ENCODE data around the gene HOATZ. TPM values are rescaled to one million over a fixed set of nuclear protein-coding genes. Genes with fewer than 3 reads are reported as not detected.
A peak's percentile ranks its signal among the peaks of the same experiment; 100 is the strongest.

Gene HOATZ
- total RNA-seq, 4 donors from 2014 or later = not detected

DNA sequence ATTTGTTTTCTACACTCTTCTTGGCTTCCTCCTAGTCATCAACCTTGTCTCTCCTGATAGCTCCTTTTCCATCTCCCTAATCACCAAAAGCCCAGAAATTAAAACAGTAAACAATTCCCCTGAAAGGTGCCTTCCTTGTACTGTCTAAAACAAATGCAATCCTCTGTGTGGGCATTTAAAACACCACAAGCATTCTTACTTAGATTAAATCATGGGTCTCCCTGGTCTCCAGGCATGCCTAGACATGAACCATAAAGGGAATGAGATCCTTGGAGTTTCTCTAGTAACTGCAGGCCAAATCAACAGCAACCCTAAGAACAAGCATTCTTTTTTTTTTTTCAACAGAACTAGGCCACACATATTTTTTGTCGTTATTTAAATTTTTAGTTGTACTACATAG lies 4.3 kb upstream of the HOATZ start:
- Histone ChIP-seq H3K4me1 (peaks cover 0 to 21% (median 10%) of the 10 kb centered on the region in 3 donors), H3K27ac (no peak overlapping the region), H3K9me3 (no peaks in the 10 kb centered on the region), H3K4me3 (no peak overlapping the region), H3K36me3 (no peaks in the 10 kb centered on the region), H3K27me3 (peaks cover 42% of the 10 kb centered on the region)
- 100% methylated on average over 1 of the region's 1 CpG for WGBS, 2 donors (ENCODE audit: low coverage in 1 of 2)
- ATAC-seq = no peak
- TF ChIP-seq EP300 (IDR thresholded peaks at IDR 0.05) (no peak), POLR2A (IDR thresholded peaks at IDR 0.05) (no peak), POLR2AphosphoS5 (IDR thresholded peaks at IDR 0.05) (no peak)
- TF ChIP-seq, protein P1, sequence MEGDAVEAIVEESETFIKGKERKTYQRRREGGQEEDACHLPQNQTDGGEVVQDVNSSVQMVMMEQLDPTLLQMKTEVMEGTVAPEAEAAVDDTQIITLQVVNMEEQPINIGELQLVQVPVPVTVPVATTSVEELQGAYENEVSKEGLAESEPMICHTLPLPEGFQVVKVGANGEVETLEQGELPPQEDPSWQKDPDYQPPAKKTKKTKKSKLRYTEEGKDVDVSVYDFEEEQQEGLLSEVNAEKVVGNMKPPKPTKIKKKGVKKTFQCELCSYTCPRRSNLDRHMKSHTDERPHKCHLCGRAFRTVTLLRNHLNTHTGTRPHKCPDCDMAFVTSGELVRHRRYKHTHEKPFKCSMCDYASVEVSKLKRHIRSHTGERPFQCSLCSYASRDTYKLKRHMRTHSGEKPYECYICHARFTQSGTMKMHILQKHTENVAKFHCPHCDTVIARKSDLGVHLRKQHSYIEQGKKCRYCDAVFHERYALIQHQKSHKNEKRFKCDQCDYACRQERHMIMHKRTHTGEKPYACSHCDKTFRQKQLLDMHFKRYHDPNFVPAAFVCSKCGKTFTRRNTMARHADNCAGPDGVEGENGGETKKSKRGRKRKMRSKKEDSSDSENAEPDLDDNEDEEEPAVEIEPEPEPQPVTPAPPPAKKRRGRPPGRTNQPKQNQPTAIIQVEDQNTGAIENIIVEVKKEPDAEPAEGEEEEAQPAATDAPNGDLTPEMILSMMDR (IDR thresholded peaks at IDR 0.05) = no peak

DNA sequence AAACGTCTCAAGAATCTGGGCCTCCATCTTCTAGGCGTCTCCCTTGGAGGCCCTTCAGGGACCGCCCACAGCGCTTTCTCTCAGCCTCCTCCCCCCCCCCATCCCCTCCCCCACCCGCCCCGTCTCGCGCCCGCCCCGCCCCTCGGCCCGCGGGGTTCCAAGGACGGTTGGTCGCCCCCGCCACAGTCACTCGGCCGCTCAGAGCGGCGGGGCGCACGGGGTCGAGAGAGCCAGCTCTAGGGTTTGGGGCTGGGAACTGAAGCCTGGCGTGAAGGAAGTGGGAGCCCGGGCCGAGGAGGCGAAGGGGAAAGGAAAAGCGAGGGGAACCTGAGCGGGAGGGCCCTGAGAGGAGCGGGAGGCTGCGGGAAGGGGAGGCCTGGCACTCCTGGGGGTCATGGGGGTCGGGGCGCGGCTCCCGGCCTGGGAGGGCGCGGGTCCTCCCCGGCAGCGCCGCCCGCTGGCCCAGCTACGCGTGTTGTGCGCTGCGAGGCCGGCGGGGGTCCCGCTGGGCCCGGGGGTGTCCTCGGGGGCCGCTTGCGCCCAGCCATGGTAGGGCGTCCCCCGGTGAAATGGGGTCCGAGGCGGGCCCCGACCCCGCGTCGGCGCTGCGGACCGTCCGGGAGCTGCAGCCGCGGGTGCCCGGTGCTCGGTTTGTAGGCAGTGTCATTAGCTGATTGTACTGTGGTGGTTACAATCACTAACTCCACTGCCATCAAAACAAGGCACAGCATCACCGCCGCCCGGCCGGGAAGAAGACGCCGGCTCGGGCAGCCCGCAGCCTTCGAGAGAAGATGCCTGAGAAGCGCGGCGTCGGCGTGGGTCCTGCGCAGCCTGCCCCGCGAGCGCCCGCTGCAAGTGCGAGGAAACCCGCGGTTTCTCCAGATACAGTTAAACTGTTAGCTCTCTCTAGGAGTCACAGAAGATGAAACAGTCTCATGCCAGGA lies 2.0 kb upstream of the HOATZ start, which contains the start of gene BTG4:
Gene BTG4 (minus strand): TSS at position 91 of the 944 bp plus-strand sequence. CDS start 13,610 bp downstream, outside the sequence.
- no peak within 1 kb of the TSS for H3K27ac ChIP-seq
- peak; percentile 28 for ATAC-seq
- TF ChIP-seq POLR2A (IDR thresholded peaks at IDR 0.05) (no peak), POLR2AphosphoS5 (IDR thresholded peaks at IDR 0.05) (no peak), EP300 (IDR thresholded peaks at IDR 0.05) (no peak)
- TF ChIP-seq, protein P1 (IDR thresholded peaks at IDR 0.05) = no peak

DNA sequence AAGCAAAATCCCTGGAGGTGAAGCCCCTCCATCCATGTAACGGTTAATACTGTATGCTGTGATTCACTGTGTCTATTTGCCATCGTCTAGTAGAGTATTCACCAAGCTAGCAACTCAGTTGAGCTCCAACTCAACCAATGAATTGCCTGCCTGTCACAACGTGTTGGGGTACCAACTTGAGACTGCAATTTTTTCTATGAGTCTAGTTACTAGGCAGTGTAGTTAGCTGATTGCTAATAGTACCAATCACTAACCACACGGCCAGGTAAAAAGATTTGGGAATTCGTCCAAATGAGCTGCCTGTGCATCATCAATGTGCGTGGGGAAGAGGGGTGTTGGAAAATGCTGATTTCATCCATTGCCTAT lies 1.4 kb upstream of the HOATZ start:
- H3K4me3 ChIP-seq = no peak overlapping the region
- H3K27me3 ChIP-seq = peaks cover 42% of the 10 kb centered on the region
- ATAC-seq = no peak
- no peaks in the 10 kb centered on the region for H3K36me3 ChIP-seq
- TF ChIP-seq POLR2A (IDR thresholded peaks at IDR 0.05) (no peak), POLR2AphosphoS5 (IDR thresholded peaks at IDR 0.05) (no peak), EP300 (IDR thresholded peaks at IDR 0.05) (no peak)
- TF ChIP-seq, protein P1 (IDR thresholded peaks at IDR 0.05) = no peak
- 40 to 67% methylated on average over 3 to 5 of the region's 6 CpGs for WGBS, 2 donors (ENCODE audit: low coverage in 1 of 2)
- no peaks in the 10 kb centered on the region for H3K9me3 ChIP-seq
- H3K4me1 ChIP-seq = peaks cover 0 to 21% (median 10%) of the 10 kb centered on the region in 3 donors
- no peak overlapping the region for H3K27ac ChIP-seq

More for the DNA sequence above, 2.0 kb upstream of the HOATZ start, which contains the start of gene BTG4:
- WGBS, 2 donors (ENCODE audit: low coverage in 1 of 2) = 10% methylated on average over 2 of the region's 90 CpGs; no CpG with 5 or more reads in 1 of the 2 donors
- Histone ChIP-seq H3K4me3 (peak within 1 kb of the TSS; percentile 2 to 48), H3K27me3 (peaks cover 42% of the 10 kb centered on the region), H3K9me3 (no peaks in the 10 kb centered on the region), H3K36me3 (no peaks in the 10 kb centered on the region), H3K4me1 (peaks cover 0 to 21% (median 10%) of the 10 kb centered on the region in 3 donors)

DNA sequence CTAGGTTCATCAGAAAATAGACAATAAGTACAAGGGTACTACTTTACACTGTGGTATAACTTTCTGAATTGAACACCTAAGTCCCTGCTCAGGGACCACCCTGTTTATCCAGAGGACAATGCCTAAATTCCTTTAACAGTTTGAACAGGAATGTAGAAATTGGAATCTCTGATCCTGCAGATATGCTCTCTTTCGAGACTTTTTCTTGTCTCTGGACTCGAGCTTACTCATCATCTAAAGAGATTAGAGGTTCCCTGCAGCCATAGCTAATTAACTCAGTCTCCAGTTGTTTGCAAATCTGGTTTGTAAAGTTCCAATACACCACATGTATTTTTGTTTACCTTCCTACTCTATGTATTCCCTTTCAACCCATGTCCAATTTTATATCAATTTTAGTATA lies 1.0 kb downstream of the HOATZ start:
- Histone ChIP-seq H3K27me3 (peaks cover 42% of the 10 kb centered on the region), H3K9me3 (no peaks in the 10 kb centered on the region), H3K4me1 (peaks cover 0 to 21% (median 10%) of the 10 kb centered on the region in 3 donors), H3K36me3 (no peaks in the 10 kb centered on the region), H3K27ac (no peak overlapping the region), H3K4me3 (no peak overlapping the region)
- ATAC-seq = no peak
- TF ChIP-seq, protein P1 (IDR thresholded peaks at IDR 0.05) = no peak
- TF ChIP-seq POLR2A (IDR thresholded peaks at IDR 0.05) = no peak
- no peak for TF ChIP-seq POLR2AphosphoS5 (IDR thresholded peaks at IDR 0.05)
- no peak for TF ChIP-seq EP300 (IDR thresholded peaks at IDR 0.05)
- 83 to 100% methylated on average over 2 of the region's 2 CpGs for WGBS, 2 donors (ENCODE audit: low coverage in 1 of 2)

Data from gastroesophageal sphincter (tissue), 4 donors.